ENCODE measurements around the gene CPB2.

DNA sequence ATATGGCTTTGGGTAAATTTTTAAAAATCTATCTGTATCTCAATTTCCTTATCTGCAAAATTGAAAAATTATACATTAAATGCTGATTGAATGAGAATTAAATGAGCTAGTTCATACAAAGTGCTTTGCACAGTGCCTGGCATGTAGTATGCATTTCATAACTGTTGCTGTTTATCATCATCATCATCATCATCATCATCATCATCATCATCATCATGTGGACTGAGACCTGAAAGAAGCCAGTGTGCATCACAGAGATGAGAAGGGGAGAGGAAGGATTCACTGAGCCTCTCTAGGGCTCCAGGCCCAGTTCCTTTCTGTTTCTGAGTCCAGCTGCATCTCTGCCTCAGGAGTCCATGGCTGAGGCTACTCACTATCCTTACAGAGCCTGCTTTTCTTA lies 45.4 kb downstream of the CPB2 start:
- no peak for TF ChIP-seq POLR2AphosphoS5 (IDR thresholded peaks at IDR 0.05)
- TF ChIP-seq, protein P1, sequence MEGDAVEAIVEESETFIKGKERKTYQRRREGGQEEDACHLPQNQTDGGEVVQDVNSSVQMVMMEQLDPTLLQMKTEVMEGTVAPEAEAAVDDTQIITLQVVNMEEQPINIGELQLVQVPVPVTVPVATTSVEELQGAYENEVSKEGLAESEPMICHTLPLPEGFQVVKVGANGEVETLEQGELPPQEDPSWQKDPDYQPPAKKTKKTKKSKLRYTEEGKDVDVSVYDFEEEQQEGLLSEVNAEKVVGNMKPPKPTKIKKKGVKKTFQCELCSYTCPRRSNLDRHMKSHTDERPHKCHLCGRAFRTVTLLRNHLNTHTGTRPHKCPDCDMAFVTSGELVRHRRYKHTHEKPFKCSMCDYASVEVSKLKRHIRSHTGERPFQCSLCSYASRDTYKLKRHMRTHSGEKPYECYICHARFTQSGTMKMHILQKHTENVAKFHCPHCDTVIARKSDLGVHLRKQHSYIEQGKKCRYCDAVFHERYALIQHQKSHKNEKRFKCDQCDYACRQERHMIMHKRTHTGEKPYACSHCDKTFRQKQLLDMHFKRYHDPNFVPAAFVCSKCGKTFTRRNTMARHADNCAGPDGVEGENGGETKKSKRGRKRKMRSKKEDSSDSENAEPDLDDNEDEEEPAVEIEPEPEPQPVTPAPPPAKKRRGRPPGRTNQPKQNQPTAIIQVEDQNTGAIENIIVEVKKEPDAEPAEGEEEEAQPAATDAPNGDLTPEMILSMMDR (IDR thresholded peaks at IDR 0.05), result no peak
- no peak for TF ChIP-seq POLR2A (IDR thresholded peaks at IDR 0.05)

Data from prostate gland (tissue), 2 donors.